Cardiac fibroblast (primary cell): ENCODE data around the gene SIX4.
"Not testable (repeated sequence)": the region's sequence is repeated elsewhere in the genome, so short reads cannot be mapped to it uniquely, and the experiment has no call there.

Experiments
- DNase-seq, 2 donors: peaks; one replicate each; pipeline versions ENCODE4 v3.0.0 to v3.0.0-alpha.2; 2010; ENCODE audit warnings: low read depth in 2 of 2
- H3K4me3 ChIP-seq, 2 donors: replicated peaks in 1 of 2; 1 replicate in 1 of 2; 2 replicates in 1 of 2; pipeline ENCODE4 v1.5.1; 2011; ENCODE audit warnings: low read depth in 2 of 2, low read length in 2 of 2, mild to moderate bottlenecking in 2 of 2, moderate library complexity in 1 of 2
- TF ChIP-seq, protein P1 (sequence below): IDR thresholded peaks from one replicate; pipeline ENCODE4 v1.5.1; 2011; ENCODE audit warnings: low read depth, mild to moderate bottlenecking, low read length, inconsistent platforms

SIX4 gene

DNA sequence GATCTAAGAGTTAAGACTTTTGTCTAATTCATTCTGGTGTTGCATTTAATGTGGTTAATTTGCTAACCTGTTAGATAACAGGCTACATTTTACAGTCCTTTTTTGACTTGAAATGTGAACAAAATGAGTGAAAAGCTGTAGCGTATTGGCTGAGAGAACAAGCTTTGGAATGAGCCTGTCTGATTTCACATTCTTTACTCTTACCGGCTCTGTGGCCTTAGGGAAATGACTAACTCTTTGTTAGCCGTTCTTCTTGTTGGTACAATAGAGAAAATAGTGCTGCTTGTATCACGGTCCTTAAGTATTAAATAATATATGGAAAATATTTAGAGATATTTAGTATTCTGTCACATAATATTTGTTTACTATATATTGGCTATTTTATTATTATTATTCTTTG lies 12.3 kb upstream of the SIX4 start:
- H3K4me3 ChIP-seq: peak overlapping the region in 1 of 2 donors; percentile 81
- TF ChIP-seq, protein P1, sequence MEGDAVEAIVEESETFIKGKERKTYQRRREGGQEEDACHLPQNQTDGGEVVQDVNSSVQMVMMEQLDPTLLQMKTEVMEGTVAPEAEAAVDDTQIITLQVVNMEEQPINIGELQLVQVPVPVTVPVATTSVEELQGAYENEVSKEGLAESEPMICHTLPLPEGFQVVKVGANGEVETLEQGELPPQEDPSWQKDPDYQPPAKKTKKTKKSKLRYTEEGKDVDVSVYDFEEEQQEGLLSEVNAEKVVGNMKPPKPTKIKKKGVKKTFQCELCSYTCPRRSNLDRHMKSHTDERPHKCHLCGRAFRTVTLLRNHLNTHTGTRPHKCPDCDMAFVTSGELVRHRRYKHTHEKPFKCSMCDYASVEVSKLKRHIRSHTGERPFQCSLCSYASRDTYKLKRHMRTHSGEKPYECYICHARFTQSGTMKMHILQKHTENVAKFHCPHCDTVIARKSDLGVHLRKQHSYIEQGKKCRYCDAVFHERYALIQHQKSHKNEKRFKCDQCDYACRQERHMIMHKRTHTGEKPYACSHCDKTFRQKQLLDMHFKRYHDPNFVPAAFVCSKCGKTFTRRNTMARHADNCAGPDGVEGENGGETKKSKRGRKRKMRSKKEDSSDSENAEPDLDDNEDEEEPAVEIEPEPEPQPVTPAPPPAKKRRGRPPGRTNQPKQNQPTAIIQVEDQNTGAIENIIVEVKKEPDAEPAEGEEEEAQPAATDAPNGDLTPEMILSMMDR: no peak
- DNase-seq: peak; percentile 66 to 86

DNA sequence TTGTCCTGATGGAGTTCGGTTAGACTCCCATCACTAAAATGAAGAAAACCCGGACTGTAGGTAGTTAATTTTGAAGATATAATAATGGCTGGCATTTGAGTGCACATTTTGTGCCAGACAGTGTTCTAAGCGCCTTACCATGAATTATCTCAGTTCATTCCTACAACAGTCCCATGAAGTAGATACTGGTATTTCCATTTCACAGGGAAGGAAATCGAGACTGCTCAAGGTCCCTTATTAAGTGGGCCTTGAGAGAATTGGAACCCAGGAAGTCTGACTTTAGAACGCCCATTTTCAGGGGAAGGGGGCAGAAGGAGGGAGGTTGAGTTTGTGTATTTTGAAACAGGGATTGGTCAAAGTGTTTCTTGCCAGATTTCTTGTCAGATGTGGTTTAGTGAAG lies 11.3 kb upstream of the SIX4 start:
- TF ChIP-seq, protein P1: no peak
- no peak for DNase-seq
- peak overlapping the region; percentile 70 to 81 for H3K4me3 ChIP-seq

DNA sequence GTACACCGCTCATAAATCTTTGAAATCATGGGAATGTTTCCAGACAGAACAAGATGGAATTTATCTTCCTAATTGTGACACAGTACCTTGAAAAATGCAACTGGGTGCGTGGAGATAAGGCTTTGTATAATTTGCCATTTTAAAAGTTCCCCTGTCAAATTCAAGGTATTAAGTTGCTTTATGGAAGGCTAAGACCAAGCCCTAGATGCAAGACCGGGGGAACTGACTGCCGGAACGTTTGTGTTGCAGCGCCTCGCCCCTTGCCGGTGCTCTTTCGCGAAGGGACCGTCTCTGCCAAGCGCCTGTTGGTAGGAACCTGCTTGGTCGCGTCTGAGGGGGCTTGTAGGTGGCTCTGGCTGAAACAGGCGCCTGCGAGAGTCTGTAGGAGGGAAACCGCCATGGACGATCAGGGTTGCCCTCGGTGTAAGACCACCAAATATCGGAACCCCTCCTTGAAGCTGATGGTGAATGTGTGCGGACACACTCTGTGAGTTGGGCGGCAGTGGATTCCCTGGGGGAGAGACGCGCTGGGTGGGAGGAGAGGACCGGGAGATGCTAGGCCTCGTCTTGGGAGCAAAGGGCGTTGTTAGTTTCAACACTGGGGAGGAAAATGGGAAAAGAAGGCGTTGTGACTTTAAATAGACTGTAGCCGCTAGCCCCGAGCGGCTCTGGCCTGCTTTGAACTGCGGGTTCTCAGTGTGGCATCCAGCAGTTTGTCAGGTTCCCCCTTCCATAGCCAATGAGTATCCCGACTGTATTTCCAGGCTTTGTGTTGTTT lies 10.5 kb upstream of the SIX4 start, which contains the start of gene MNAT1:
TSS of gene MNAT1 (plus strand) at position 297 of the 778 bp plus-strand sequence. CDS start at position 399, 102 bp downstream.
- DNase-seq: peak; percentile 91
- H3K4me3 ChIP-seq: peak within 1 kb of the TSS; percentile 70 to 81
- TF ChIP-seq, protein P1: no peak

DNA sequence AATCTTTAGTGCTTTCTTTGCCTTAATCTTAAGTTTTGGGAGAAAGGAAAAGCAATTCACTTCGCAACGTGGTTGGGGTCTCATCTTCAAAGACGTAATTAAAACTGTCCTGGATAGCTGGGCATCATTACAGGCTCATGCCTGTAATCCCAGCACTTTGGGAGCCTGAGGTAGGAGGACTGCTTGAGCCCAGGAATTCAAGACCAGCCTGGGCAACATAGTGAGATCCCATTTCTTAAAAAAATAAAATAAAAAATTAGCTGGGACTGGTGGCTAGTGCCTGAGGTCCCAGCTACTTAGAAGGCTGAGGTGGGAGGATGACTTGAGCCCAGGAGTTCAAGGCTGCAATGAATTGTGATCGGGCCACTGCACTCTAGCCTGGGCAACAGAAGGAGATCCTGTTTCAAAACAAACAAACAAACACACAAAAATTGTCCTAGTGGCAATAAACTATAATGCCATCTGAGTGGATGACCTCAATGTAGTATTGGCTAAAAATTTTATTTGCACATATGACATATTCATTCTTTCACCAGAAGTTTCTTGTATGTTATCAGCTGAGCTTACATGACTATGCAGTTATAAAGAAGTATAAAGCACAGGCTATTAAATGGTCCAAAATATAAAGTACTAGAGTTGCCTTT lies 8.8 kb upstream of the SIX4 start:
- no peak overlapping the region for H3K4me3 ChIP-seq
- DNase-seq: no peak
- TF ChIP-seq, protein P1: no peak

GRCh38 chr14:60731291-60731690 lies 7.1 kb upstream of the SIX4 start:
- H3K4me3 ChIP-seq, DNase-seq: not testable (repeated sequence)

GRCh38 chr14:60723116-60723906 lies 840 bp downstream of the SIX4 start:
- H3K4me3 ChIP-seq: peak overlapping the region; percentile 84 to 85
- TF ChIP-seq, protein P1: no peak
- peak; percentile 57 to 62 for DNase-seq
